CD4-positive, alpha-beta T cell treated with Interleukin-17A for 1 hour (primary cell): Measurements from ENCODE around the gene NPPB.

Experiments
- DNase-seq: peaks from one replicate; pipeline ENCODE4 v3.0.0-alpha.2; 2020

The NPPB gene

GRCh38 chr1:11831945-11832725 lies 26.6 kb downstream of the NPPB start:
- no peak for DNase-seq

GRCh38 chr1:11828511-11828910 lies 30.2 kb downstream of the NPPB start:
- DNase-seq = no peak

- DNase-seq = no peak
These were observed 31.8 kb downstream of the NPPB start for GRCh38 chr1:11826946-11827345.

- no peak for DNase-seq
These were observed 33.6 kb downstream of the NPPB start for GRCh38 chr1:11825131-11825530.

GRCh38 chr1:11823366-11824137 lies 35.2 kb downstream of the NPPB start:
- DNase-seq = no peak

GRCh38 chr1:11822091-11822490 lies 36.7 kb downstream of the NPPB start:
- no peak for DNase-seq

- no peak for DNase-seq
These were observed 41.6 kb downstream of the NPPB start for GRCh38 chr1:11817192-11817591.

GRCh38 chr1:11813021-11813420 lies 45.7 kb downstream of the NPPB start:
- no peak for DNase-seq
